ENCODE measurements around the gene PIAS1.
"Not testable (repeated sequence)": the region's sequence is repeated elsewhere in the genome, so short reads cannot be mapped to it uniquely, and the experiment has no call there.

The PIAS1 gene

DNA sequence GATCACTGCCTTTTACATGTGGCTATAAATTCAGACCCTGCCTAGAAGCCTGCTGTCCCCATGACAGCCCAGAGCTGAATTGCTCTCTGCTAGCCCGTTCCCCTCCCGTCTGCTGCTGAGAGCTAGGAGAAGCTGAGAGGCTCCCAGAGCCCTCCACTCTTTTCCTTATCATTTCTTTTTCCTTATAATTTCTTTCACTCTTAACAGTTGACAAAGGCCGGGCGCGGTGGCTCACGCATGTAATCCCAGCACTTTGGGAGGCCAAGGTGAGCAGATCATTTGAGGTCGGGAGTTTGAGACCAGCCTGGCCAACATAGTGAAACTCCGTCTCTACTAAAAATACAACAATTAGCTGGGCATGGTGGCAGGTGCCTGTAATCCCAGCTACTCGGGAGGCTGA, 180.4 kb downstream of the PIAS1 start:
- not testable (repeated sequence) for DNase-seq (ENCODE audit: low read depth)

DNA sequence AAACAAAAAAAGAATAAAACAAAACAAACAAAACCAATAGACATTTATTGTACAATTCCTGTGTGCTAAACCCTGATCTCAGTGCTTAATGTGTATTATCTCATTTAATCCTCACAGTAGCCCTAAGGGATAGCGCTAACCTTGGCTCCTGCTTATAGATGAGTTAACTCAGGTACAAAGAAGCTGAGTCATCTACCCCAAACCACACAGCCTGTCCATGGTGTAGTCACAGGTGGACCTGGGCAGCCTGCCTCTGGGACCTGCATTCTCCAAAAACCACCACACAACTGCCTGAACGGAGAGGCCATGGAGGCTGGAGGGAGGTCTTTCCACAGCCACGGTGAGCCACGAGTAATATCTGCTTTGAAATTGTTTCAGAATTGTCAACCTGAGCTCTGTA, 180.9 kb downstream of the PIAS1 start:
- DNase-seq (ENCODE audit: low read depth), result no peak

DNA sequence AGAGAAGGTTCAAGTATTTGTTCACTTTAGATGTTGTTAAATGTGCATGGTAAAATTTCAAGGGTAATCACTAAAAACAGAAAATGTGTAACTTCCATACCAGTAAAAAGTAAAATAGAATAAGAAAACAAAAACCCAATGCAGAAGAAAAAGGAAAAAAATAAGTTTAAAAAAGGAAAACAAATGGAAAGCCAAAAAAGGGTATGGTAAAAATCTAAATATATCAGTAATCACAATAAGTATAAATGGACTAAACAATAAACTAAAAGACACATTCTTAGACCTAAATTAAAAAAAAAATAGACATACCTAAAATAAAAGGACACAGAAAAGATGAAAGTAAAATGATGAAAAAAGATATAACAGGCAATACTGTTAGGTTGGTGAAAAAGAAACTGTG, 184.9 kb downstream of the PIAS1 start:
- no peak for DNase-seq (ENCODE audit: low read depth)

DNA sequence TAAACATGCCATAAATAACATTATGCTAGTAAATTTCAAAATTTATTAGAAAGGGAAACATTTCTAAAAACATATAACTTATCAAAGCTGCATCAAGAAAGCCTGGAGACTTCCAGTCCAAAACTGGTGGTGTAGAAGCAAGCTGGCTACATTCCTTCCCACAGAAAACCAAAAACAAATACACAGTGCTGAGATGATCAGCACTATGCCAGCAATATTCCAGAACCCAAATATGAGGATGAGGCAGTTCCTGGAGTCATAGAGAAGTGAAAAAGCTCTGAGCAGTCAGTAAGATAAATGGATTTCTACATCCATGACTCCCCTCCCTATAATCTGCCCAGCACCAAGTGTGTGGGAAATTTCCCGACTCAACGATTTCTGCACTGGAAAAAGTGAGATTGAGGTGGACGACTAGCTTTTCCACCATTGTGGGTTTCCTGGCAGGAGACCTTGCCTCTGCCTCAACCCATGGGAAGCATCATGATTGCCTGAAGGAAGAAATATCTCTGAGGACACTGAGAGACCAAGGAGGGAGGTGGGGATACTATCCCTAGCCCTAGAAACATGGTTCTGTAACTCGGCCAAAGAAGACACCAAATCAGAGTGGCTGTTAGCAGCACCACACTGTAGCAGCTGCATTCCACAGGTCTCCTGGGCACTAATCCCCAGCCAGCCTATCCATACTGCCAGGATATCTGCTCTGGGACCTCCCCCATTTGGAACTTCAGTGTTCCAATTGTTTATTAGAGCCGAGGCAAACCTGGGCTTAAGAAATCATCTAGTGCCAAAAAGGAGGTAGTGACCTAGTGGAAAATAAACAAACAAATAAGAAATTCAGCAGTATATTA, 187.2 kb downstream of the PIAS1 start:
- DNase-seq (ENCODE audit: low read depth), result no peak
